ENCODE data around the gene ABCG5.

ABCG5 gene

DNA sequence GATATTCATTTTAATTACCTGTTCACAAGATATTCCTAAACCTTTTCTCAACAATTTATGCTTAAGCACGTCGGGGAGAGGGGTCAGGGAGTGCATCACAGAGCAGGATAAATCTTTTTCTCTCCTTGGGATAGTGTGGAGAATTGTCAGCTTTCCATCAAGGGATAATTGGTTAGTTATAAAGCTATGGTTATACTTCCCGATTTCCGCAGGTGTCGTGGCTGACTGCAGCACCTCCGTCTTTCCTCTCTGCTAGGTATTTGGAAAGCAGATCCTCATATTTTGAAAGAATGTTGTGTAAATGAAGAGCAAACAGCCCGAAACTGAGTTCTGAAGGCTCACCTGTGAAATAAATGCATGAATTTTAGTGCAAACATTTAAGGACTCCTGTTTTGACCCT lies 64.0 kb downstream of the ABCG5 start:
- H3K4me3 ChIP-seq (ENCODE audit: low read depth, low read length): peak overlapping the region; percentile 75
- DNase-seq (ENCODE audit: low read depth): no peak

DNA sequence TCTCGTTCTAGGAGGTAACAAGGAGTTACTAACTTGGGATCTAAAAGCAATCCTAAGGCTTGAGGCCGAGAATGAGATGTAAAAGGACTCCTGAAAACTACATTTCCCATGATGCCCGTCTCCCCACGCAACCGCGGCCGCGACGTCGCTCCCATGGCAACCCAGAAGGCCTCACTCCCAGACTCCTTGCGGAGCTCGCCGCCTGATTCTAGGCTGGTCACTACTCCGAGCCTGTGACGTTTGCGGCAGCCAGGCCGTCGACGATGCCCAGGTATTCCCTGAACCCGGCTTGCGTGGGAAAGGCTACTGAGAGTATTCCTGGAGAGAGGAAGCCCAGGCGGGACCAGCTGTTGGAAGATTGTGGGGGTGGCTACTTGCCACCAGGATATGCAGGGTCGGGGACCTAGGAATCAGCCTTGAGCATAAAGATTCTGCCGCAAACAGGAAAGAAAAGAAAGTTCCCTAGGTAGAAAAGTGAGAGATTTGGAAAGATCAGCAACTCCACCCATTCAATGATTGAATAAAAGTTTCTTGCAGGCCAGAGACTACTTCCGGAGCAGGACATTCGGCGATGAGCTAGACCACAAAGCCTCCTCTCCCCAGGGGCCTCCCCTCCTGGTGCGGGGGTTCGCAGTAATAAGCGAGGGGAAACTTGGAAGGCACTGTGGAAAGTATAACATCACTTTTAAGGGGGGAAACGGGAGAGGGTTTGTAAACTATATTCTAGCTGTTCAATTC lies 64.6 kb downstream of the ABCG5 start, which contains the start of gene DYNC2LI1:
TSS of gene DYNC2LI1 (plus strand) at position 164 of the 738 bp plus-strand sequence. CDS start at position 264, 100 bp downstream.
- peak within 1 kb of the TSS; percentile 75 for H3K4me3 ChIP-seq (ENCODE audit: low read depth, low read length)
- peak; percentile 59 for DNase-seq (ENCODE audit: low read depth)

DNA sequence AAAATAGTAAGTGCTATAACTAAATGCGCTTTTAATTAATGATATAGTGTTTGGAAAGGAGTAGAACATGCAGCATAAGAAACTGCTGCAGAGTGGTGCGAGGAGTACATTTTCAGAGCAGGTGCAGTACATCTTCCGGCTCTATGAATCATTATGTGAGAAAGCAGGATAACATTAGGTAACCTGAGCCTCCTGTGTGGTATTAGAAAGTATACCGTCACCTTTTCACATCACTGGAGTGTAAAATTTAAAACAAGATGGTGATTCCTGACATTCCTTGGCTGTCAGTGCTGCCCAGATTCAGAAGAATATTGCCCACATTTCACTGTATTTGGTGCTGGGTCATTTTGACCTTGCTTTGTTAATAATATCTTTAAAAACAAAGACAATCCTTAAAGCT lies 72.6 kb downstream of the ABCG5 start:
- no peak overlapping the region for H3K4me3 ChIP-seq (ENCODE audit: low read depth, low read length)
- DNase-seq (ENCODE audit: low read depth): no peak

DNA sequence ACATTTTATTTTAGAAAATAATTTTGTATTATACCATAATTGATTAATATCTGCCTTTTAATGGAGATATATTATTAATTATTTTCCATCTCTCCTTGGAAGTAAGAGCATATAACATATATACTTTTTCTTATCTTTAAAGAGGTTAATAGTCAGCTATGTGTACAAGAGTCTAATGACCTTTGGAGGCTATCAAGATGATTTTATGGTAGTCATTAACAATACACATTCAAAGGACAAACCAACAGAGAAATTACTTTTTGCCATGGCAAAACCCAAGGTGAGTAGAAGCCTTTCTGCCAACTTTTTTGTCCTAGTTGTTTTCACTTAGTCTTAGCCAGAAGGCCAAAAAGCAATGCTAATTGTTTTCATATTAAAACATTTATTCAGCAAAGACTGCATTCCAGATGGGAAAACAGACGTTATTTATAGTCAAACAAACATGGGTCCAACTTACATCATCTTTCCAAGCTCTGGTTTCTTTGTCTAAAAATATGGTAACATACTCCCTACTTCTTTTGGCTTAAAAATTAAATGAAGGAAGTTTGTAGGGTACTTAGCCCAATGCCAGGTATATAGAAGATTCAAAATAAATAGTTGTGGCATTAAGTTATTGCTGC lies 74.4 kb downstream of the ABCG5 start:
- no peak overlapping the region for H3K4me3 ChIP-seq (ENCODE audit: low read depth, low read length)
- no peak for DNase-seq (ENCODE audit: low read depth)

GRCh38 chr2:43763091-43763490 lies 75.5 kb downstream of the ABCG5 start:
- no peak overlapping the region for H3K4me3 ChIP-seq (ENCODE audit: low read depth, low read length)
- DNase-seq (ENCODE audit: low read depth): no peak

Data from skeletal muscle cell (primary cell).